ENCODE data around the gene THSD4.

THSD4 gene

GRCh38 chr15:71120428-71120944 lies 5.2 kb downstream of the THSD4 start:
- no peak overlapping the region for H3K4me2 ChIP-seq (ENCODE audit: low read depth, low read length, poor library complexity, severe bottlenecking)
- H3K9me2 ChIP-seq (replicated peaks; ENCODE audit: low read depth, low read length) = no peaks in the 10 kb centered on the region

DNA sequence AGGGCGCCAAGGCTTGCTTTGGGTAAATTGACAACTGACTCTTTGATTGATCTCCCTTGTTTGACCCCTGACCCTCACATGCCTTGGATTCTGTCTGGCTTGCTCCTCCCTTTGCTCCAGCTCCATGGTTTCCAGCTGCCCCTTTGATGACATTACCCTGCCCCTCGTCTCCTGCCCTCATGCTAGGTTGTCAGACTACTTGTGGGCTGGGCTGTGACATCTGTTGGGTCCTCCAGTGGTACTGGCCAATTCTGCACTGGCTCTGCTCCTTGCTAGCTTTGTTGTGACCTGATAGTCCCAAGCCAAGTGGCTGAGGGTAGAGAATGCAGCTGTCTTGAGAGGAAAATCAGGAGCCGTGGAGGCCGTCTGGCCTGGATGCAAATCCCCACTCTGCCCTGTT lies 6.2 kb downstream of the THSD4 start:
- H3K36me3 ChIP-seq (ENCODE audit: insufficient read depth, low read length) = no peaks in the 10 kb centered on the region
- no peaks in the 10 kb centered on the region for H3K9me3 ChIP-seq (ENCODE audit: insufficient read depth, low read depth, low read length)
- H3K4me1 ChIP-seq (ENCODE audit: insufficient read depth, low read length, poor library complexity, severe bottlenecking) = no peaks in the 10 kb centered on the region
- no peaks in the 10 kb centered on the region for H3K9me2 ChIP-seq (replicated peaks; ENCODE audit: low read depth, low read length)
- H4K20me1 ChIP-seq (ENCODE audit: insufficient read depth, low read length, poor library complexity, severe bottlenecking) = no peaks in the 10 kb centered on the region
- H3K79me2 ChIP-seq (ENCODE audit: insufficient read depth, low read length) = no peaks in the 10 kb centered on the region
- no peak overlapping the region for H3K9ac ChIP-seq (ENCODE audit: low read depth, low read length, poor library complexity, severe bottlenecking)
- H3F3A ChIP-seq (ENCODE audit: low read depth) = no peaks in the 10 kb centered on the region
- no peaks in the 10 kb centered on the region for H3K27me3 ChIP-seq (ENCODE audit: insufficient read depth, low read length, poor library complexity, severe bottlenecking)
- H3K4me3 ChIP-seq (ENCODE audit: low read length, poor library complexity, severe bottlenecking) = no peak overlapping the region
- no peak overlapping the region for H3K4me2 ChIP-seq (ENCODE audit: low read depth, low read length, poor library complexity, severe bottlenecking)
- no peak overlapping the region for H2AFZ ChIP-seq (ENCODE audit: low read length)
- TF ChIP-seq EZH2phosphoT487 (IDR thresholded peaks at IDR 0.05; ENCODE audit: borderline replicate concordance) = no peak
- TF ChIP-seq, protein P1, sequence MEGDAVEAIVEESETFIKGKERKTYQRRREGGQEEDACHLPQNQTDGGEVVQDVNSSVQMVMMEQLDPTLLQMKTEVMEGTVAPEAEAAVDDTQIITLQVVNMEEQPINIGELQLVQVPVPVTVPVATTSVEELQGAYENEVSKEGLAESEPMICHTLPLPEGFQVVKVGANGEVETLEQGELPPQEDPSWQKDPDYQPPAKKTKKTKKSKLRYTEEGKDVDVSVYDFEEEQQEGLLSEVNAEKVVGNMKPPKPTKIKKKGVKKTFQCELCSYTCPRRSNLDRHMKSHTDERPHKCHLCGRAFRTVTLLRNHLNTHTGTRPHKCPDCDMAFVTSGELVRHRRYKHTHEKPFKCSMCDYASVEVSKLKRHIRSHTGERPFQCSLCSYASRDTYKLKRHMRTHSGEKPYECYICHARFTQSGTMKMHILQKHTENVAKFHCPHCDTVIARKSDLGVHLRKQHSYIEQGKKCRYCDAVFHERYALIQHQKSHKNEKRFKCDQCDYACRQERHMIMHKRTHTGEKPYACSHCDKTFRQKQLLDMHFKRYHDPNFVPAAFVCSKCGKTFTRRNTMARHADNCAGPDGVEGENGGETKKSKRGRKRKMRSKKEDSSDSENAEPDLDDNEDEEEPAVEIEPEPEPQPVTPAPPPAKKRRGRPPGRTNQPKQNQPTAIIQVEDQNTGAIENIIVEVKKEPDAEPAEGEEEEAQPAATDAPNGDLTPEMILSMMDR (conservative IDR thresholded peaks at IDR 0.05; ENCODE audit: low read length) = no peak

More at GRCh38 chr15:71120428-71120944, 5.2 kb downstream of the THSD4 start:
- Histone ChIP-seq H2AFZ (ENCODE audit: low read length) (no peak overlapping the region), H3K79me2 (ENCODE audit: insufficient read depth, low read length) (no peaks in the 10 kb centered on the region), H3K9me3 (ENCODE audit: insufficient read depth, low read depth, low read length) (no peaks in the 10 kb centered on the region), H3K4me1 (ENCODE audit: insufficient read depth, low read length, poor library complexity, severe bottlenecking) (no peaks in the 10 kb centered on the region), H3K36me3 (ENCODE audit: insufficient read depth, low read length) (no peaks in the 10 kb centered on the region), H3K4me3 (ENCODE audit: low read length, poor library complexity, severe bottlenecking) (no peak overlapping the region), H3K9ac (ENCODE audit: low read depth, low read length, poor library complexity, severe bottlenecking) (no peak overlapping the region), H3F3A (ENCODE audit: low read depth) (no peaks in the 10 kb centered on the region), H3K27me3 (ENCODE audit: insufficient read depth, low read length, poor library complexity, severe bottlenecking) (no peaks in the 10 kb centered on the region), H4K20me1 (ENCODE audit: insufficient read depth, low read length, poor library complexity, severe bottlenecking) (no peaks in the 10 kb centered on the region)
- no peak for TF ChIP-seq EZH2phosphoT487 (IDR thresholded peaks at IDR 0.05; ENCODE audit: borderline replicate concordance)
- TF ChIP-seq, protein P1 (conservative IDR thresholded peaks at IDR 0.05; ENCODE audit: low read length) = no peak

DNA sequence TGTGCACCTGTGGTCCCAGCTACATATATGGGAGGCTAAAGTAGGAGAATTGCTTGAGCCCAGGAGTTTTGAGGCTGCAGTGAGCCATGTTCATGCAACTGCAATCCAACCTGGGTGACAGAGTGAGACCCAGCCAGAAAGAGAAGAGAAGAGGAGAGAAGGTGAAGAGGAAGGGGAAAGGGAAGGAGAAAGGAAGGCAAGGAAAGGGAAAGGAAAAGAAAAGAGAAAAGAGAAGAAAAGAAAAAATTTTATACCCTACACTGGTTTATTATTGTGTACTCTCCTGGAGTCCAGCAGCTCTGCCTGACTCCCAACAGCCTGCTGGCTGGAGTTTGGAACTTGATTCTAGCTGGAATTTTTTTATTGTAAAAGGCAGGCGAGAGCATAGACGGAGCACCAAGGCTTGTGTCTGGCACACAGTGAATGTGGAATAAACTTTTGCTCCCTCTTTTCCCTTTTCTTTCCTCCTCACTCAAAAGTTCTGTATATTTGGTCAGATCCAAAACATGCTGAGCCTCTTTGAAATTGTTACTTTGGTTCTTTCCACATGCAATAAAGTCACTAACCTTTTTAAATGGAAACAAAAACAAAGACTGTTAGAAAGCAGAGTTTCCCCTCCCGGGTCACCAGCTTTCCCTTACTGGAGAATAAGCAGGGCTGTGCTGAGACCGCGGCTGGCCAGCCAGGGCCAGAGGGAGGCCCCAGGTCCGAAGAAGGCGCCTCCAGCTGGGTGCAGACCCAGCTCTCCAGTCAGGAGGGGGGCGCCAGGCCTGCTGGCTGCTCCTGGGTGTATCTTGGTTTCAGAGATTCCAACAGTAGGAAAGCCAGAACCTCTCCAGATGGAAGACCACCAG lies 9.9 kb downstream of the THSD4 start:
- no peaks in the 10 kb centered on the region for H3K9me3 ChIP-seq (ENCODE audit: insufficient read depth, low read depth, low read length)
- no peak overlapping the region for H3K9ac ChIP-seq (ENCODE audit: low read depth, low read length, poor library complexity, severe bottlenecking)
- no peak overlapping the region for H3K4me3 ChIP-seq (ENCODE audit: low read length, poor library complexity, severe bottlenecking)
- H3F3A ChIP-seq (ENCODE audit: low read depth) = no peaks in the 10 kb centered on the region
- H4K20me1 ChIP-seq (ENCODE audit: insufficient read depth, low read length, poor library complexity, severe bottlenecking) = no peaks in the 10 kb centered on the region
- no peak overlapping the region for H3K4me2 ChIP-seq (ENCODE audit: low read depth, low read length, poor library complexity, severe bottlenecking)
- no peaks in the 10 kb centered on the region for H3K9me2 ChIP-seq (replicated peaks; ENCODE audit: low read depth, low read length)
- TF ChIP-seq EZH2phosphoT487 (IDR thresholded peaks at IDR 0.05; ENCODE audit: borderline replicate concordance) = no peak
- TF ChIP-seq, protein P1 (conservative IDR thresholded peaks at IDR 0.05; ENCODE audit: low read length) = no peak
- no peaks in the 10 kb centered on the region for H3K36me3 ChIP-seq (ENCODE audit: insufficient read depth, low read length)
- no peaks in the 10 kb centered on the region for H3K79me2 ChIP-seq (ENCODE audit: insufficient read depth, low read length)
- H3K27me3 ChIP-seq (ENCODE audit: insufficient read depth, low read length, poor library complexity, severe bottlenecking) = no peaks in the 10 kb centered on the region
- no peak overlapping the region for H2AFZ ChIP-seq (ENCODE audit: low read length)
- H3K4me1 ChIP-seq (ENCODE audit: insufficient read depth, low read length, poor library complexity, severe bottlenecking) = no peaks in the 10 kb centered on the region

All from Loucy (cell line).